K562 (cell line): Measurements from ENCODE around the gene STAT6. TPM values are rescaled to one million over a fixed set of nuclear protein-coding genes. Genes with fewer than 3 reads are reported as not detected.

Experiments used
- XRCC4 ChIP-seq: IDR thresholded peaks from one replicate; pipeline ENCODE4 v1.6.1; 2011; ENCODE audit not compliant: insufficient read depth, insufficient read length; ENCODE audit errors: extremely low read depth
- ZBTB40 ChIP-seq, 2 experiments: fragments of 450-650 bp in 1 of 2; sonication (generic) in 1 of 2; formaldehyde crosslinking in 1 of 2; IDR thresholded peaks; 2 replicates each; pipeline versions ENCODE4 v1.7.1 to v1.9.0; 2016 to 2022; ENCODE audit warnings: inconsistent platforms in 1 of 2, mild to moderate bottlenecking in 1 of 2, missing genetic modification reagents in 1 of 2
- ZBTB8A ChIP-seq: fragments of 450-650 bp; IDR thresholded peaks from 2 replicates; pipeline ENCODE4 v1.6.1; 2018; ENCODE audit warnings: mild to moderate bottlenecking, moderate library complexity; ENCODE audit not compliant: partially characterized antibody
- polyA plus RNA-seq, 8 experiments: library from polyadenylated mRNA; depleted of rRNA in 4 of 8; stranded (reverse) in 5 of 8; unstranded in 3 of 8; fragments of >200 nt; fragmentation: Nextera tagmentation in 2 of 8; fragmentation: Illumina TruSeq in 1 of 8; extraction: Ambion mirVana in 2 of 8; extraction: Trizol in 1 of 8; gene quantifications; 2 replicates each; pipeline versions ENCODE4 v1.2.1 to v1.2.3, GENCODE V29; 2011 to 2014; ENCODE audit warnings: inconsistent platforms in 1 of 8, missing spikeins in 1 of 8
- total RNA-seq, 7 experiments: library from RNA; depleted of rRNA in 6 of 7; stranded (reverse); fragments of >200 nt in 6 of 7; fragmentation: Illumina TruSeq in 2 of 7; extraction: Trizol in 2 of 7; gene quantifications; 2 replicates each; pipeline versions ENCODE4 v1.2.1 to v1.2.3, GENCODE V29; 2011 to 2021; ENCODE audit warnings: low replicate concordance in 1 of 7

STAT6 gene
- total and polyA plus RNA-seq, 9 of the 15 experiments (the other 6 are each of a cell fraction or from before 2014, with no cell fraction given) = 2.4 to 49.5 (median 26.5) TPM

DNA sequence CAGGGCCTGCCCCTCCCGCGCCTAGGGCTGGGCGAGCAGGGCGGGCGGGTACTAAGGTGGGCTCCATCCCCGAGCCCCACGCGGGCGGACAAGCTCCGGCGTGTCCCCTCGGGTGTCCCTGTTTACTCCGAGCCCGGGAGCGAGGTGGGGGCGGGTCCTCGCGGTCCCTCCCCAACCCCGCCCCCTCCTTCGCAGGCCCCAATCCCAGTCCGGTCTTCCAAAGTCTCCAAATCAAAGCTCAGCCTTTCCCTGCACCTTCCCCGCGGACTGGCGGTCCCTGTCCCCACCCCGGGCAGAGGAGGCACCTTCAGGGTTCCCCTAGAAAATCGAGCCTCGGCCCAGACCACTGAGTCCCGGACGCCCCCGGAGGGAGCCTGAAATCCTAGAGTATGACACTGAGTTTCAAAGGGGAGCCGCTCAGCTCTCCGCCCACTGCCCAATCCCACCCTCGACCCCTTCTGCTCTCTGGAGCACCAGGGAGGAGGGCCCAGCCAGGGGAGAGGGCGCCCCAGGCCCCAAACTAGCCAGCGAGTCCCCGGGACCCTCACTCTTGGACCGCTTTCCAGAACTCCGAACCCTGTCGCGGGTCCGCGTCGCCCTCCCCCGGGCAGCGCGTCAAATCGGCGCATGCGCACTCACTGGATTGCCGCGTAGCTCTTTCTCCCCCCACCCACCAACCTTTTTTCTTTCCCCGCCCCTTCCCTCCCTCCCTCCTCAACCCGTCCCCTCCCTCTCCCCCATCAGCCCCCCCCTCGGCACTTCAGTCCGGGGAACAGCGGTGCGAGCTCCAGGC is 16.8 kb upstream of the STAT6 start, which contains the start of gene LRP1 (continued):
- TF ChIP-seq ZBTB40 (IDR thresholded peaks at IDR 0.05) = no peak
- TF ChIP-seq ZBTB40 (CRISPR knock-in tag; IDR thresholded peaks at IDR 0.05) = no peak
- TF ChIP-seq XRCC4 = no peak
- no peak for TF ChIP-seq ZBTB8A
